Stimulated activated CD4-positive, alpha-beta T cell treated with anti-CD3 and anti-CD28 coated beads, Interleukin-4, amount 100 ng/mL, for 48 hours (primary cell): ENCODE data around the gene PNPLA1.

Source experiments
- DNase-seq, 2 donors: peaks; one replicate each; pipeline ENCODE4 v3.0.0-alpha.2; 2020; ENCODE audit warnings: low read depth in 2 of 2

The PNPLA1 gene, protein sequence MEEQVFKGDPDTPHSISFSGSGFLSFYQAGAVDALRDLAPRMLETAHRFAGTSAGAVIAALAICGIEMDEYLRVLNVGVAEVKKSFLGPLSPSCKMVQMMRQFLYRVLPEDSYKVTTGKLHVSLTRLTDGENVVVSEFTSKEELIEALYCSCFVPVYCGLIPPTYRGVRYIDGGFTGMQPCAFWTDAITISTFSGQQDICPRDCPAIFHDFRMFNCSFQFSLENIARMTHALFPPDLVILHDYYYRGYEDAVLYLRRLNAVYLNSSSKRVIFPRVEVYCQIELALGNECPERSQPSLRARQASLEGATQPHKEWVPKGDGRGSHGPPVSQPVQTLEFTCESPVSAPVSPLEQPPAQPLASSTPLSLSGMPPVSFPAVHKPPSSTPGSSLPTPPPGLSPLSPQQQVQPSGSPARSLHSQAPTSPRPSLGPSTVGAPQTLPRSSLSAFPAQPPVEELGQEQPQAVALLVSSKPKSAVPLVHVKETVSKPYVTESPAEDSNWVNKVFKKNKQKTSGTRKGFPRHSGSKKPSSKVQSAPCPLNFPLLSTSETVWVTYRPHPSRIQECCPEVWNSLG

DNA sequence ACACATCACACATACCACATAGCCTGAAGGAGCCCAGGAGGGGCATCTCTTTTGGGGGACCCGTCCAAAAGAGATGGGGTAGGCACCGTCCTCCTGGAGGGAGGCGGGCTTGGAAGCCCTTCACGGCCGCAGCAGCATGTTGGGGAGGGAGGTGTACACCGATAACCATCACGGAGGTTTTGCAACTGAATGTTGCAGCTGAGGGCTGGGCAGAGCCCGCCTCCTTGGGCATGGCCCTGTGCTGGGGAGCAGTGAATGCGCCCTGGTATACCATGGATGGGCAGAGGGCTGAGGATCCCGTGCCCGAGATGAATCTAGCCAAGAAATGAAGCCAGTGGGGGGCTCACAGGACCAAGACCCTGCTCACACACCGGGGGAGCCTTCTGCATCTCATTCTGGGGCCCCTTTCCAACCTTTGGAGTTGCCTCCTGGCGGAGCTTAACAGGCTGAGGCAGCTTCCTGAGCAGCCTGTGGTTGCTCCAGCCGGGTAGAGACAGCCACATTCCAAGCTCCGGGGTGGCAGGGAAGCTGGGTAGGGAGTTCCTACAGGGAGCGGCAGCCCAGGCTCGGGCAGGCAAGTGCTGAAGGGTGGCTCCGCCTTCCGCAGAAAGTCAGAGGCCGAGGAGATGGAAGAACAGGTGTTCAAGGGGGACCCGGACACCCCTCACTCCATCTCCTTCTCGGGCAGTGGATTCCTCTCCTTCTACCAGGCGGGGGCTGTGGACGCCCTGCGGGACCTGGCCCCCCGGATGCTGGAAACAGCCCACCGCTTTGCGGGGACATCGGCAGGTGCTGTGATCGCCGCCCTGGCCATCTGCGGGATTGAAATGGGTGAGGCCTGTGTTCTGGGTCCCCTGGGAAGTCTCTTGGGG lies at the start of gene PNPLA1:
TSS of gene PNPLA1 (plus strand) at position 227 of the 872 bp plus-strand sequence. CDS start at position 627, 400 bp downstream.
- DNase-seq, result no peak

DNA sequence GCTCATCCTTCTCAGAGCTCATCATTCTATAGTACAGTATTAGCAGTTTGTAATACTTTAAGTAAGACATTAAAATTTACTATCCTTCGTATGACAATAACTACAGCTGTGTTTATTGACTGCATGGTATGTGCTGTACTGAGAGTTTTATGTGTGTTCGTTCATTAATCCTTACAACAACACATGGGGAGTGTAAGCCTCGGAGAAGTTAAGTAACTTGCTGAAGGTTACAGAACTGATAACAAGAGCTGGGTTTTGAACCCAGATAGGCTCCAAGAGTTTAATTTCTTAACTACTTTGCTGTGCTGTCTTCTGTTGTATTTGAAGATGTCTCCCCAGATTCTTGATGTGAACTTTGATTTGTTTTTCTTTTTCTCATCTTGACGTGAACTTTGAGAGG lies 49.6 kb upstream of the PNPLA1 start:
- DNase-seq, result no peak

DNA sequence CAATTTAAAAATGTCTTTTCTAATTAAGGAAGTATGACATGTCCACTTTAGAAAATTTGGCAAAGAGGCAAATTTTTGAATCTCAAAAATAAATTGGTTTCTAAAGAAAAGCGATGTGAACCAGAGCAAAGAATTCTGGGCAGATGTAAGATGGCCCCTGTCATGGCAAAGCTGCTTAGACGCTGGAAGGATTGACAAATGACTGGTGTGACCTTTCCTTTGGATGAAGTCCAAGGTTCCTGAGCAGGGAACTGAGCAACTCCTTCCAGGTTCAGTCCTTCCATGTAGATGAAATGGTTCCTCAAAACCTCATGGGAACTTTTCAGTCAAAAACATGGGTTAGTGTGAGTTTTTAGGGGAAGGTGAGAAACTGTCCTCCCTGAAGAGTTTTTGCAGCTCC lies 48.2 kb upstream of the PNPLA1 start:
- DNase-seq, result no peak

DNA sequence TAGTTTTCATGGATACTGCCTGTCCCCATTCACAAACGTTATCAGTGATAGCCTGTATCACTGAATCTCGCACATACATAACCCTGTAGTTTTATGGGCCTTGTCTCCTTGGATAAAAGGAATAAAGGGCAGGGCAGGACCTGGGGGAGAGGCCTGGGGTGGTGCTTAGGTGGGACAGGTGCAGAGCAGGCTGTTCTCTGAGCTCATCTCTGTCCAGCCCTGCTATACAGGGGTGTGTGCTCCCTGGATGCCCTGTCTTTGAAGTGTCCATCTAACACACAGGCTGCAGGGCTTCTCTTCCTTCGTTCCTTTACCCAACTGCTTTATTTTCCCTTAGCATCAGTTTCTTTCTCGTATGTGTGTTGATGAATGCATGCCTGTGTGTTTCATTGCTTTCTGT lies 46.9 kb upstream of the PNPLA1 start:
- no peak for DNase-seq

DNA sequence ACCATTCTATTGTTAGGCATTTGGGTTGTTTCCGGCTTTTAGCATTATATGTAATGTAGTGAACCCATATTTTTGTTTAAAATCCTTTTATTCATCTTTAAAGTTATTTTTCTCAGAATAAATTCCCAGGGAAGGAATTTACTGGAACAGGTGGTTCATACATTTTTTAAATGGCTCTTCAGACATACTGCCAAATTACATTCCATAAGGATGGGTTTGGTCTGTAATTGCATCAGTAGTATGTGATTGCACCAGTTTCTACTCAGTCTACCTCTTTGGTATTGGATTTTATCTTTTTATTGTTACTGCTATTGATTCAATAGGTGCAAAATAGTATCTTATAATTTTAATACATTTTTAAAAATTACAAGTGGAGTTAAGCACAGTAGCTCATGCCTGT lies 46.2 kb upstream of the PNPLA1 start:
- DNase-seq, result no peak

DNA sequence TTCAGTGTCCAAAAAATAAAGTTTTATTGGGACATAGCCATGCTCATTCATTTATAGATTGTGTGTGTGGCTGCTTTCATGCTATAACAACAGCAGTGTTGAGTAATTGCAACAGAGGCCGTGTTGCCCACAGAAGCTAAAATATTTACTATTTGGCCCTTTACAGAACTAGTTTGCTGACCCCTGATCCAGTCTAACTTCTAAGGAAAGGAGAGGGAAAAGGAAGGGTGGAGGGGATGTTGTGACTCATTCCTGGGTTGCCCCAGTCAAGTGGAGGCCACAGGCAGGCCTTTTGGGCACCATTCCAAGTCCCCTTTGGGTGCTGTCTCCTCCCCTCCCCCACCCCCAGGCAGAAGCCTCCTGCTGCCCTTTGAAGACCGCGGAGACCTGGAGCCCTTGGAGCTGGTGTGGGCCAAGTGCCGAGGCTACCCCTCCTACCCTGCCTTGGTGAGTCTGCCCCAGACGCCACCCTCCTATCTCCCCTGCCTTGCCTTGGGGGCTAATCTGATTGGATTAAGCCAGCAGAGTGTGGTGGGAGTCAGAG lies 44.9 kb upstream of the PNPLA1 start:
- no peak for DNase-seq

DNA sequence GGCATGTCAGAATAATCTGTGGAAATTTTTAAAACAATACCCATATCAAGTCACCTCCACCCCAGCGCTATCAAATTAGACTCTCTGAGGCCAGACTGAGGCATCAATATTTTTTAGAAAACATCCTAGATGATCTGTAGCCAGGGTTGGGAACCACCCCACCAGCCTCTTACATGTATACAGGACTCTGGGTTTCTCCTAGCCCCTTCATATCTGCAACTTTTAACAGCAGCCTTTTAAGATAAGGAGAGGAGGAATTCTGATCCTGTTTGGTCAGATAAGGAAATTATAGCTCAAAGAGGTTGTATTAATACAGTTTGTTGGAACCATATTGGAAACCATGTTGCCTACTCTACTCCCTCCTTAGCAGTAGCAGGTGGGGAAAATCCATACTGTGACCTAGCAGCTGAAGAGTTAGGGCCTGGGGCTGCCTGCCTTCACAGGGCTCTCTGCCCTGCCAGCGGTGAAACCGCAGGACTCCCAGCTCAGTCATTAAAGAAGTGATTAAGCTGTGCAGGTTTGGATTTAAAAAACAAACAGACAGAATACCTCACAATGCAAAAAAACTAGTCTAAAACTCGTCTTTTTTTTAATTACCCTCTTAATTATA lies 43.3 kb upstream of the PNPLA1 start:
- DNase-seq, result no peak

DNA sequence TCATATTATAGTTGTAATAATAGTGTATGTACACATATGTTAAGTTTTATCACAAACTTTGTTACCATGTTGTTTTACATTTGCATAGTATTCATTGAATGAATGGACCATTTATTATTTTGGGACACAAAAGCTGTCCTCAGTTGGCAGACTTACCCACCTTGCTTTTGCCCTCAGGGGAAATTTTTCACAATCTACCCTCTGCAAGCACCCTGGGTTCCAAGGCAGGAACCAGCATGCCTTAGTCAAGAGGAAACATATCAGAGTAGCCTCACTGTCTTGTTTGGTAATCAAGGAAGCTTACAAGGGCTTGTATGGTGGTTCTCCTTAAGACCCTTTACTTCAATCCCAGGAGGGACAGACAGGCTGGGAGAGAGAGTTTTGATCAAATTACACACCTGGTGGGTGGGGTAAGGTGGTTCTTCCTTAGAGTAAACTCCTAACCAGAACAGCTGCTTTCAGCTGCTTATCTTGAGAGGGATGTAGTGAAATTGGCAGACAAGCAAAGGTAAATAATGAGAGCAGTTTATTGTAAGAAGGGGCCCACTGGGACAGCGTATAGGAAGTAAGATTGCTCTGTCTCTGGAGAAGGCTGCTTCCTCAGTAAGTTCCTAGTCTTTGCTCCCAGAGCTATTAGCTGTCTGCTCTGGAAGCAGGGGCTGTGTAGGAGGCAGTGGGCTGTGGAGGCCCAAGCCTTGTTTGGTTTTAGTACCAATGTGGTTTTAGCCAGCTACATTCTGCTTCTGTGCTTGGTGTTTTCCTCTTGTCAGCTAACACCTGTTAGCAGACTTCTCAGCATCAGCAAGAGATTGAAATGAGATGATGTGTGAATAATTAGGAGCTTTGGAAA lies 42.3 kb upstream of the PNPLA1 start:
- no peak for DNase-seq

DNA sequence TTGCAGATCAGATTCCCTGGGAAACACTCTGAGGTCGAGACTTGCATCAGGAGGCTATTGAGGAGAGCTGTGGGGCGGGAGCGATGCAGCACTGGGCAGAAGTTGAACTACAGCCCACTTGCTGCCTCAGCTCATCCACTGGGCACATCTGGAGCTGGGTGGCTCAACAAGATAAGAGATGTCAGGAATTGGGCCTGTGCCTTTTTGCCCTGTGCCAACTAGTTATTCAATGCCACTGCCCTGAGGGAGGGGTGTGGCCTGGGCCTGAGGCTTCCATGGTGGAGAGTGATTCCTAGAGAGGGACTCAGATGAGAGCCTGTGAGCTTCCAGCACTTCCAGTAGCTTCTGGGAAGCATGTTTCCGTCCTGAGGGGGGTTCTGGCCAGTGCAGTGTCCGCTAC lies 40.6 kb upstream of the PNPLA1 start:
- DNase-seq, result no peak

DNA sequence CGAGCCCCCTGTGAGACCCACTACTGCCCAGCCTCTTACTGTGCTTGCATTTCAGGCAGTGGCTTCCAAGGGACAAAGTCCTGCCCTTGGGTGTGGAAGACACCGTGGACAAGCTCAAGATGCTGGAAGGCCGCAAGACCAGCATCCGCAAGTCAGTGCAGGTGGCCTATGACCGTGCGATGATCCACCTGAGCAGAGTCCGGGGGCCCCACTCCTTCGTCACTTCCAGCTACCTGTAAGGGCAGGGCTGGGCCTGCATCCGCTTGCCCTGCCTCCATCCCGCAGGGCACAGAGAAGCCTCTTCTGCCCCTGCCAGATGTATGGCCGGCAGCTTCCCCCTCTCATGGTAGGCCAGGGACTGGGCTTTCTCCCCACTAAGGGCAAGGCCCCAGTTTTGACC lies 39.5 kb upstream of the PNPLA1 start:
- DNase-seq, result no peak

DNA sequence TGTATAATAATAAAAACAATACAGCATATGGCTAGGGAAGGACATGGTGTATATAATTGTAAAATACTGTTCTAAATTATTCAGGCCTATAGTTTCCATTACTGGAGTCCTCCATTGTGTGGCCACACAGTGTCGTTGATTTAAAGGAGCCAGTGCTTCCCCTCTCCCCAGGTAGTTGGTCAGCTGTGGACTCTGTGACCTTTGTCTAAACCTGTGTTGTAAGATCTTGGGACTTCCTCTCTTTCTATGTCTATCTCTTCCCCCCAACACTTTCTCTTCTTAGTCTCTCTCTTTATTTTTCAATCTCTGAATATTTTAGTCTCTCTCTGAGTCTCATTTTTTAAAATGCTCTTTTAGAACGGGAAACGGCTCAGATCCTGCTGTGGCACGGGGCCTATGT lies 37.7 kb upstream of the PNPLA1 start:
- DNase-seq, result no peak

DNA sequence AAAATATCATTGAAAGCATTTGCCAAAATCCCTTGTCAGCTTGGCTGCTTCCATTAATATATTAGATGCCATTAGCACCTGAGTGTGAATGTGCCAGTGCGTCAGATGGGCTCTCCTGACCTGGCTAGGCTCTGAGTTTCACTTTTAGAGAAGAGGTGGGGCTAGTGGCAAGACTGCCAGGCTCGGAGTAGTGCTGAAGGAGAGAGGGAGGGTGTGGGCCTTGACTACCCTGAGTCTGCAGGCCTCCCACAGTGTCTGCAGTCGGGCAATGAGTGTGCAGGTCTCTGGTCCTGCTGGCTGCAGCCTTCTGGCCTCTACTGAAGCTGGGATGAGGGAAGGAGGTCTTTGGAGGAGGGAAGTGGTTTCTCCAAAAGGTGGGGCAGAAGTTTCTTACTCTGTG lies 34.6 kb upstream of the PNPLA1 start:
- no peak for DNase-seq

DNA sequence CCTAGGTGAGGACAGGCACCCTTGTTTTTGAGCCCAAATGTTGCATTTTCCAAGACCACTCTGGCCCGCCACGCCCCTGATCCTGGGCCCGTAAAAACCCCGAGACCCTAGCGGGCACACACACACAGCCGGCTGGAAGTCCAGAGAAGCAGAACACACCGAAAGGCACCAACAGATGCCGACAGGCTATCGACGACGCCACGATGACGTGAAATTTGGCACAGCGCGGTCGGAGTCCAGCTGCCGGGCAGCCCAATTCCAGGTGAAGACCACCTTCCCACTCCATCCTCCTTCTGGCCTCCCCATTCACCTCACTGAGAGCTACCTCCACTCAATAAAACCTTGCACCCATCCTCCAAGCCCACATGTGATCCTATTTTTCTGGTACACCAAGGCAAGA lies 34.0 kb upstream of the PNPLA1 start:
- no peak for DNase-seq

DNA sequence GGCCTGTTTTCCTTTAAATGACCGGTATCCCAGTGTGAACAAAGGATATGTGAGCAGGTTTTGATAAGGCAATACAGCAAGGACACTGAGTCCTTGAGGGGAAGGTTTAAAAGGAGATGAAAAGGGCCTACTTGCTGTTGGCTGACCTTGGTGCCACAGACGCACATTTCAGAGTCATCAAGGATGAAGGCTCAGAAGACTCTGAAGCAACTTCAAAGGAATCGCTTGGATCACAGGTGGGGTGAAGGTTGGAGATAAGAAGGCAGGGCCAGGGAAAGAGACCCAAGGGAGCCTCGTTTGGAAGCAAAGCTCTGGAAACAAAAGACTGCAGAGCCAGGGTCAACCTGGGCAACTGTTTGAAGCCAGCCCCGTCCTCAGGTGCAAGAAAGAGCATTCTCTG lies 30.1 kb upstream of the PNPLA1 start:
- no peak for DNase-seq

DNA sequence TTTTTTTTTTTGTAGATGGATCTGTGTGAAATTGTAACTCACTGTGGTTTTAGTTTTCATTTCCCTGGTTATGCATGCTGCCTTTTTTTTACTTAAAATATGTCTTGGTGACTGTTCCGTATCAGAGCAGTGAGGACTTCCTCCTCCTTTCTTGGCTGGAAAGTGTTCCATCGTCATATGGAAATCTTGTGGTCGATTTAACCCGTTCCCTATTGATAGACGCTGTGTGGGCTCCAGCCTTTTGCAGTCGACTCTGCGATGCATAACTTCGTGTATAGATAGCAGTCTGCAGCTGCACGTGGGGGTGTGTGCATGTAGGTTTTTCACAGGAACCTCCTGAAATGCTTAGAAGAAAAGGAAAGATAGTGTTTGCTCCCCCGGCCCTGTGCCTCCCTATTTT lies 28.1 kb upstream of the PNPLA1 start:
- peak in 1 of 2 donors; percentile 4 for DNase-seq

DNA sequence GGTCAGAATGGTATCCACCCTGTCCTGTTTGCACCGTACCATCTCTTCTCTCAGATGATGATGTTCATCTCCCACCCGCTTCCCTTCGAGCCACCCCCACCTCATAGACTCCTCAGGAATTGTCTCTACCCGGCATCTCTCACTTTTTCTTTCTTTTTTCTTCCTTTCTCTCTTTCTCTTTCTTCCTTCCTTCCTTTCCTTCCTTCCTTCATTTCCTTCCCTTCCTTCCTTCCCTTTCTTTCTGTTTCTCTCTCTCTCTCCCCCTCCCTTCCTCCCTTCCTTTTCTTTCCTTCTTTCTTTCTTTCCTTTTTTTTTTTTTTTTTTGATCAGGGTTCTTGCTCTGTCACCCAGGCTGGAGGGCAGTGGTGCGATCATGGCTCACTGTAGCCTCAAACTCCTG lies 27.7 kb upstream of the PNPLA1 start:
- DNase-seq, result no peak

DNA sequence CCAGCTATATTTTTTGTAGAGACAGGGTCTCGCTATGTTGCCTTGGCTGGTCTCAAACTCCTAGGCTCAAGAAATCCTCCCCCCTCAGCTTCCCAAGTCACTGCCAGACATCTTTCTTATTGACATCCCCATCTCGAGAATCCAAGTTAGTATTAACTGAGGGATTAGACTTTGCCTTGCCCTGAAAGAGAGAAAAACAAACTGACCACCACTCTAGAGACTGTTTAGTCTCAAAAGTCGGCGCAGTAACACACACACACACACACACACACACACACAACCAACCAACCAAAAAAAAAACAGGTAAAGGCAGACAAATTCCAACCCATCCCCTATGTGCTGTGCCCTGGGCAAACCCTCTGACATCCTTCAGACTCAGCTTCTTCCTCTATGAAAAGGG lies 27.2 kb upstream of the PNPLA1 start:
- no peak for DNase-seq

DNA sequence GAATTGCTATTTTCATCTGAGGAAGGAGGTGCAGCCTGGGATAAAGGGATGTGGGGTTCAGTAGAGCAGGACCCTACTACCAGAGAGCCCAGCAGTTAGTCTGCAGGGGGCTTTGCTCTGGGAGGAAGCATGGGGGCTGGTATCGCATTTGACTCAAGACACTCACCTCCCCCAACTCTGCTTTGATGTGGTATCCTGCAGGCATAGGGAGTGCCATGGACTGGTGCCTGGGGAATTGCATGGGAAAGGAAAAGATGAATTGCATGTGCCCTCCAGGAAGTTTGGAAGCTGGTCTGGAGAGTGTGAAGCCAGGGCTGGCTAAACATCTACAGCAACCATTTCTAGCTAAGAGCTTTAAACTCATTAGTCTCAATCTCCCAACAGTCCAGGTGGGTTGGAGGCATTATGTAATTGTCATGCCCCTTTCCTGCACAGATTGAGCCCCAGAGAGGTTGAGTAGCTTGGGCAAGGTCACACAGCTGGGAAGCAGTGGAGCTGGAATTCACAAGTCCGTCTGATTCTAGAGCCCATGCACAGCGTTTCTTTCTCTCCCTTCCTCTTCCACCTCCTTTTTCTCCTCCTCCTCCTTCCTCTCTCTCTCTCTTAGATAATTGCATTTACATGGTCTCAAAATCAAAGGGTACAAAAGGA lies 26.2 kb upstream of the PNPLA1 start:
- DNase-seq, result no peak

DNA sequence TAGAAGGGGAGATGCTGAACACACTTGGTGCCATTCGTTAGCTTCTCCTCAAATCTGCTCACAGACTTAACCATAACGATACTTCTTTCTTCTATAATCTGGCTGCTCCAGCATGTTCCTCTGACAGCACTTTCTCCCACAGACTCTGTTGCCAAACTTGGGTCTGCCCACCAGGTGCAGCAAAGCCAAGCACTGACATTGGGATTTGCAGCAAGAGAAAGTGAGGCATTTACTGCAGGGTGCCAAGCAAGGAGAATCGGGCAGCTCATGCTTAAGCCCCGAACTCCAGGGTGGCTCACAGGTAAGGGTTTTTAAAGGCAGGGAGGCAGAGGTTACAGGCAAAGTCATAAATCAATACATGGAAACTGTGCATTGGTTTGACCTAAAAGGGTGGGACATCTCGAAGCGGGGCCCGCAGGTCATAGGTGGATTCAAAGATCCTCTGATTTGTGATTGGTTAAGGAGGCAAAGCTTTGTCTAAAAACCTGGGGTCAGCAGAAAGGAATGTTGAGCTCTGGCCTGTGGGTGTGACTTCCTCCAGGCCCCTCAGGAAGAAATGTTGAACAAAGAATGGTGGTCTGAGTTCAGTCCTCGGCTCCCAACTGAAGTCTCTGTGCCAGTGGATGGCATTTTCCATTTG lies 25.1 kb upstream of the PNPLA1 start:
- DNase-seq, result no peak

DNA sequence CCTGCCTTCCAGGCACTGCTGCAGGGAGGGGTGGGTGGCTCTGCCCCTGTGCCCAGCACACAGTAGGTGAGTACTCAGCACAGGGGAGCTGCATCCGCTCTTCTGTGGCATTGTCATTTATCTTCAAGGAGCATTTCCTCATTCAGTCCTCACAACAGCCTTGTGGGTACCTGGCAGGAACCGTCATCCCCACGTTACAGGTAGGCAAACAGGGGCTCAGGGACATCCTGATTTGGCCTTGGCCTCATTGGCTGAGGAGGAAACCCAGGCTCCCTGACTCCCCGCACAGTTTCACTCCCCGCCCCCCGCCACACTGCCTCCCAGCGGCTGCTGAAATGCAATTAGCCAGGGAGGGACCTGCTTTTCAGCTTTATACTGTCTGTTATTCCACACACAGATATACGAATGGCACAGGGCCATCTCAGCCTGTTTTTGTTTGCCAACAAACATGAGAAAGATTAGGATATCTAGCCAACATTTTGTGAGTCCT lies 24.2 kb upstream of the PNPLA1 start:
- no peak for DNase-seq
